Activated B cell treated with CpG ODN at 0.5 μM for 24 hours (primary cell): Measurements from ENCODE around the gene TPCN1. TPM values are rescaled to one million over a fixed set of nuclear protein-coding genes. Genes with fewer than 3 reads are reported as not detected.

Experiments used
- ATAC-seq: fragments of 200-7000 bp; cut with Tn5 transposase; one replicate; pipeline ENCODE4 v1.10.0; 2021; ENCODE audit warnings: low read depth, mild to moderate bottlenecking, moderate library complexity
- CTCF ChIA-PET: fragments of 350-600 bp; sonication (Branson Sonifier 250); formaldehyde crosslinking; loops from one replicate; lab custom pipeline; 2021; ENCODE audit warnings: antibody characterized with exemption; lab: Charles Lee
- POLR2A ChIA-PET: fragments of 350-600 bp; sonication (Branson Sonifier 250); formaldehyde crosslinking; loops from one replicate; lab custom pipeline; 2021; ENCODE audit warnings: antibody characterized with exemption; lab: Charles Lee
- DNase-seq: peaks from one replicate; pipeline ENCODE4 v3.0.0; 2022
- H3K27ac Mint-ChIP-seq: one replicate; pipeline ENCODE4 v1.8.0; 2020; ENCODE audit warnings: mixed read lengths
- H3K27me3 Mint-ChIP-seq: one replicate; pipeline ENCODE4 v1.8.0; 2021; ENCODE audit warnings: mixed read lengths
- H3K36me3 Mint-ChIP-seq: one replicate; pipeline ENCODE4 v1.8.0; 2021; ENCODE audit warnings: low read depth, mixed read lengths
- H3K4me1 Mint-ChIP-seq: one replicate; pipeline ENCODE4 v1.8.0; 2021; ENCODE audit warnings: mixed read lengths
- H3K4me3 Mint-ChIP-seq: one replicate; pipeline ENCODE4 v1.8.0; 2020; ENCODE audit warnings: mild to moderate bottlenecking, mixed read lengths
- H3K9me3 Mint-ChIP-seq: one replicate; pipeline ENCODE4 v1.8.0; 2020; ENCODE audit warnings: mixed read lengths
- intact Hi-C: fragments of 100-400 bp; cut with micrococcal nuclease; formaldehyde crosslinking; loops from one replicate; pipeline ENCODE4 v1.15.1; 2024
- total RNA-seq: library from RNA; stranded (reverse); gene quantifications from 2 replicates; pipeline ENCODE4 v1.2.3, GENCODE V29; 2022
- TF ChIP-seq, protein P1 (sequence below): fragments of 200-600 bp; IDR thresholded peaks from one replicate; pipeline ENCODE4 v1.8.0; 2022; ENCODE audit warnings: antibody characterized with exemption, mild to moderate bottlenecking

The TPCN1 gene
- total RNA-seq, 1 donor from 2014 or later, result 126 TPM

DNA sequence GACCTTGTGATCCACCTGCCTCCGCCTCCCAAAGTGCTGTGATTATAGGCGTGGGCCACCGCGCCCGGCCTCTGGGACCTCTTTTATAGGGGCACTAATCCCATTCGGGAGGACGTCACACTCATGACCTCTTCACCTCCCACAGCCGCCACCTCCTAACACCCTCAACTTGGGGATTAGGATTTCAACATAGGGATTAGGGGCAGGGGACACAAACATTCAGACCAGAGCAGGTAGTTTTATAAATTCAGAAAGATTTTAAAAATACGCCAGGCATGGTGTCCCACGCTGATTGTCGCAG lies 49.4 kb downstream of the TPCN1 start:
- H3K4me3 Mint-ChIP-seq, result no peak overlapping the region
- CTCF ChIA-PET, result no interaction called here
- H3K36me3 Mint-ChIP-seq, result peaks cover 82% of the 10 kb centered on the region

DNA sequence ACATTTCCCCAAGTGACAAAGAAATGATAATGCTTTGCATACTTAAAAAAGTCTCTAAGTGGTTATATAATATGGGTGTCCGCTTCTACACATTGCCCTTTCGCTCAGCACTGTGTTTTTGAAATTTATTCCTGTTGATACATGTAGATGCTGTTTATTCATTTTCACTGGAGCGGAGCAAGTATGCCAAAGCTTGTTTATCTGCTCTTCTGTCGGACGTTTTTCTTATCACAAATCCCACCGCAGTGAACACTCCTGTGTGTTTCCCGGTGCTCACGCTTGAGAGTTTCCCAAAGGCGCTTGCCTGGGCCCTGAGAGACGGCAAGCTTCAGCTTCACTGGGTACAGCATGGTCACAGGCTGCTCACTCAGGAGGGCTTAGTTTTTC lies 50.2 kb downstream of the TPCN1 start:
- intact Hi-C loops, result no loop called here
- no peak overlapping the region for H3K4me3 Mint-ChIP-seq
- TF ChIP-seq, protein P1, sequence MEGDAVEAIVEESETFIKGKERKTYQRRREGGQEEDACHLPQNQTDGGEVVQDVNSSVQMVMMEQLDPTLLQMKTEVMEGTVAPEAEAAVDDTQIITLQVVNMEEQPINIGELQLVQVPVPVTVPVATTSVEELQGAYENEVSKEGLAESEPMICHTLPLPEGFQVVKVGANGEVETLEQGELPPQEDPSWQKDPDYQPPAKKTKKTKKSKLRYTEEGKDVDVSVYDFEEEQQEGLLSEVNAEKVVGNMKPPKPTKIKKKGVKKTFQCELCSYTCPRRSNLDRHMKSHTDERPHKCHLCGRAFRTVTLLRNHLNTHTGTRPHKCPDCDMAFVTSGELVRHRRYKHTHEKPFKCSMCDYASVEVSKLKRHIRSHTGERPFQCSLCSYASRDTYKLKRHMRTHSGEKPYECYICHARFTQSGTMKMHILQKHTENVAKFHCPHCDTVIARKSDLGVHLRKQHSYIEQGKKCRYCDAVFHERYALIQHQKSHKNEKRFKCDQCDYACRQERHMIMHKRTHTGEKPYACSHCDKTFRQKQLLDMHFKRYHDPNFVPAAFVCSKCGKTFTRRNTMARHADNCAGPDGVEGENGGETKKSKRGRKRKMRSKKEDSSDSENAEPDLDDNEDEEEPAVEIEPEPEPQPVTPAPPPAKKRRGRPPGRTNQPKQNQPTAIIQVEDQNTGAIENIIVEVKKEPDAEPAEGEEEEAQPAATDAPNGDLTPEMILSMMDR, result no peak
- POLR2A ChIA-PET, result no interaction called here
- no peak for DNase-seq
- H3K9me3 Mint-ChIP-seq, result no peaks in the 10 kb centered on the region
- peaks cover 80% of the 10 kb centered on the region for H3K36me3 Mint-ChIP-seq
- ATAC-seq, result no peak
- H3K27me3 Mint-ChIP-seq, result no peaks in the 10 kb centered on the region
- no peaks in the 10 kb centered on the region for H3K4me1 Mint-ChIP-seq
- no peak overlapping the region for H3K27ac Mint-ChIP-seq
- CTCF ChIA-PET, result no interaction called here

More for the DNA sequence above, 49.4 kb downstream of the TPCN1 start:
- intact Hi-C loops, result no loop called here
- POLR2A ChIA-PET, result no interaction called here
- DNase-seq (no peak), ATAC-seq (no peak)
- no peak overlapping the region for H3K27ac Mint-ChIP-seq
- H3K4me1 Mint-ChIP-seq, result no peaks in the 10 kb centered on the region
- no peaks in the 10 kb centered on the region for H3K9me3 Mint-ChIP-seq
- TF ChIP-seq, protein P1, result no peak
- H3K27me3 Mint-ChIP-seq, result no peaks in the 10 kb centered on the region

DNA sequence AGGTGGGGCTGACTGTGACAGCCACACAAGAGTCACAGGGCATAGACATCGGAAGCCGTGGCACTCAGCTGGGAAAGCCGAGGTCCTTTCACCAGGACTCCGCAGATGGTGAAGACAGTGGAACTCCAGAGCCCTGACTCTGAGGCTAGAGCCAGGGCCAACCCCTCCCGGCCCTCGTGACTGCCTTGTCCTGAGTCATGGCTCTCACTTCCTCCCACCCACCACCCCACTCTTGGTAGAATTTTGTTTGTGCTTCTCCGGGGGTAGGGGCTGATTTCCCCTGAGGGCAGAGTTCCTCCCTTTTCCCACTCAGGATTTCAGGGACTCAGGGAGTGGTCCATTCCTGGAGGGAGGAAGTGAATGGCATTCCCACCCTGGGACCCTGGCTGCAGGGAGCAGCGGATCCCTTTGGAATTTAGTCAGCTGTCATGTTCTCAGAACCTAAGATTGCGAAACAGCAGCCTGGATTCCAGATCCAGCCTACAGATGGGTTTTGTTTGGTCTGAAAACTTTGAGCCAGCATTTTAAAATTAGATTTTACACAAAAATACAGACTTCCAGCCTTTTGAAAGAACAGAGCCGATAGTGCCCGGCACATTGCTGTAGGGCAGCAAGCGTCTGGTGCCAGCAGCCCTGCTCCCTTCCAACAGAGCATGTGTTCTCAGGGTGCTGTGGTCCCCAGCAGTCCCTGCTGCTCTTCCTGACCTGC lies 50.7 kb downstream of the TPCN1 start:
- CTCF ChIA-PET, result no interaction called here
- H3K9me3 Mint-ChIP-seq, result no peaks in the 10 kb centered on the region
- DNase-seq (no peak), ATAC-seq (peak; percentile 50)
- H3K27me3 Mint-ChIP-seq, result no peaks in the 10 kb centered on the region
- POLR2A ChIA-PET, result no interaction called here
- intact Hi-C loops, result no loop called here
- TF ChIP-seq, protein P1, result no peak
- H3K4me3 Mint-ChIP-seq, result no peak overlapping the region
- peaks cover 76% of the 10 kb centered on the region for H3K36me3 Mint-ChIP-seq
- H3K27ac Mint-ChIP-seq, result no peak overlapping the region
- no peaks in the 10 kb centered on the region for H3K4me1 Mint-ChIP-seq

DNA sequence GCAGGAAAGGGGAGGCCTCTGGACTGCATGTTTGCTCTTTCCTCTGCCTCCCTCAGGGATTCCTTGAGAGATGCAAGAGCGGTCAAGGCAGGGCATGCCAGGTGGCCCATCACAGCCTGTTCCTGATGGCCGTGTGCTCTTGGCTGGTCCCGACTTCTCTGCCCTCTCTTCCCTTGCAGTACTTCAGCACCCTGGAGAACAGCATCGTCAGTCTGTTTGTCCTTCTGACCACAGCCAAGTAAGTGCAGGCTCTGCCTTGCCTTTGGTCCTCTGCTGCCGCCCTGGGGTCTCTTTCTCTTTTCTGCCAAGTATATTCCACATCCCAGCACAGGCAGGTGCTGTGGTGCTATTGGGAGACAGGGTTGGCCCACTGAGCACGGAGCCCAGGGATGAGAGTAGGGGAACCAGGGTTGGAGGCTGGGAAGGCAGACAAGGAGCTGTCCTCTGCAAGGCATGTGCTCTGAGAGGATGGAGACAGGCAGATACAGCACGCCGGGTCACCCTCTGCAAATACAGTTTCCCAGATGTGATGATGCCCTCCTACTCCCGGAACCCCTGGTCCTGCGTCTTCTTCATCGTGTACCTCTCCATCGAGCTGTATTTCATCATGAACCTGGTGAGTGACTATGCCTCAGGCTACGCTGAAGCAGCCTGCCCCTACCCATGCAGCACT lies 51.9 kb downstream of the TPCN1 start:
- Mint-ChIP-seq H3K36me3 (peaks cover 77% of the 10 kb centered on the region), H3K4me1 (no peaks in the 10 kb centered on the region), H3K4me3 (no peak overlapping the region), H3K27ac (no peak overlapping the region), H3K27me3 (no peaks in the 10 kb centered on the region), H3K9me3 (no peaks in the 10 kb centered on the region)
- ChIA-PET POLR2A (interaction anchor here (0.6 kb wide), 1 partner anchor 61 kb away, joined by 5 read pairs; no protein-coding TSS in a partner anchor), CTCF (no interaction called here)
- no peak for DNase-seq
- TF ChIP-seq, protein P1, result no peak
- no peak for ATAC-seq
- intact Hi-C loops, result no loop called here

DNA sequence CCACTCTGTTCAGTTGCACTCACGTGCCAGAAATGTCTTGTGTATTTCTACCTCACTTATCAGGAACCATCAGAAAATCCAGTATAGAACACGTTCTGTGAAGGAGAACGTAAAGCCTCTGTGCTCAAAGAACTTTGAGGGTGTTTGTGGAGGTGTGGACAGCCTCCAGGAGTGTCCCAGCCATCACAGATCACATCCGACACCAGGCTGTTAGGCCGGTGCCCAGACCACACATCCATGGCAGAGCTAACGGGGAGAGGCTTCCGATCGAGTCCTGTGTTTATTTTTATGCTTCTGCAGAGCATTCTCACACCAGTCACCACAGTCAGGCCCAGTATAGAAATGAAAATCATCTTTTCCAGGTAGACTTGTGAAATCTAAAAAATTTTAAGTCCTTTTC lies 53.6 kb downstream of the TPCN1 start:
- H3K4me1 Mint-ChIP-seq, result no peaks in the 10 kb centered on the region
- no peaks in the 10 kb centered on the region for H3K9me3 Mint-ChIP-seq
- CTCF ChIA-PET, result interaction anchor here (1.5 kb wide), 1 partner anchor 42 kb away, joined by 3 read pairs; no protein-coding TSS in a partner anchor

More for the DNA sequence above, 53.6 kb downstream of the TPCN1 start:
- Mint-ChIP-seq H3K4me3 (no peak overlapping the region), H3K27me3 (no peaks in the 10 kb centered on the region), H3K27ac (no peak overlapping the region), H3K36me3 (peaks cover 72% of the 10 kb centered on the region)
- POLR2A ChIA-PET, result no interaction called here
- DNase-seq, result no peak
- intact Hi-C loops, result no loop called here
- ATAC-seq, result no peak
- TF ChIP-seq, protein P1, result no peak
